Heart left ventricle (tissue), 16 donors: ENCODE results near the gene ZBTB33. TPM values are rescaled to one million over a fixed set of nuclear protein-coding genes. Genes with fewer than 3 reads are reported as not detected.

ENCODE experiments used
- ATAC-seq, 4 donors: fragments of 200-7000 bp; cut with Tn5 transposase; one replicate each; pipeline ENCODE4 v1.9.1; 2020 to 2022; ENCODE audit warnings: moderate library complexity in 4 of 4, mild to moderate bottlenecking in 3 of 4, moderate number of reproducible peaks in 1 of 4
- DNase-seq, 5 donors: peaks; one replicate each; pipeline ENCODE4 v3.0.0-alpha.2; 2020
- H3K27ac ChIP-seq, 12 donors: fragments of 200-600 bp; sonication (generic) in 4 of 12; one replicate each; pipeline versions ENCODE4 v1.5.0 to v1.8.0; 2016 to 2022; ENCODE audit warnings: mild to moderate bottlenecking in 2 of 12
- H3K27me3 ChIP-seq, 9 donors: fragments of 200-600 bp; sonication (generic) in 2 of 9; one replicate each; pipeline versions ENCODE4 v1.5.1 to v1.8.0; 2016 to 2022; ENCODE audit warnings: mild to moderate bottlenecking in 3 of 9
- H3K36me3 ChIP-seq, 9 donors: fragments of 200-600 bp; sonication (generic) in 2 of 9; one replicate each; pipeline versions ENCODE4 v1.5.0 to v1.8.0; 2018 to 2022; ENCODE audit warnings: mild to moderate bottlenecking in 2 of 9
- H3K4me1 ChIP-seq, 12 donors: fragments of 200-600 bp; sonication (generic) in 4 of 12; one replicate each; pipeline versions ENCODE4 v1.5.0 to v1.8.0; 2016 to 2022; ENCODE audit warnings: mild to moderate bottlenecking in 3 of 12
- H3K4me3 ChIP-seq, 12 donors: fragments of 200-600 bp; sonication (generic) in 4 of 12; one replicate each; pipeline versions ENCODE4 v1.5.0 to v1.8.0; 2017 to 2022; ENCODE audit warnings: mild to moderate bottlenecking in 9 of 12, moderate library complexity in 4 of 12
- H3K9me3 ChIP-seq, 12 donors: fragments of 200-600 bp; sonication (generic) in 4 of 12; one replicate each; pipeline versions ENCODE4 v1.5.0 to v1.8.0; 2016 to 2022; ENCODE audit warnings: mild to moderate bottlenecking in 1 of 12
- POLR2A ChIP-seq, 2 donors: fragments of 450-650 bp; IDR thresholded peaks; one replicate each; pipeline ENCODE4 v1.6.1; 2017; ENCODE audit warnings: antibody characterized with exemption in 2 of 2, mild to moderate bottlenecking in 2 of 2, moderate library complexity in 2 of 2
- WGBS, 4 donors: extraction: QIAGEN DNeasy Blood & Tissue Kit in 2 of 4; methylation state at CpG; one replicate each; pipeline versions ENCODE4 v1.1.5 to v1.1.7; 2013 to 2018; 5-methylcytosine and 5-hydroxymethylcytosine counted together
- intact Hi-C, 10 donors: fragments of 100-400 bp; cut with DNase I; formaldehyde crosslinking; loops; one replicate each; pipeline versions ENCODE4 v1.11.1 to v1.14.2; 2022
- polyA plus RNA-seq, 2 donors: library from polyadenylated mRNA; stranded (reverse); fragments of 200-250 nt; gene quantifications; one replicate each; pipeline ENCODE4 v1.2.3, GENCODE V29; 2013
- total RNA-seq, 9 donors: library from RNA; depleted of rRNA in 2 of 9; stranded (reverse); fragments of >200 nt in 2 of 9; fragmentation: NEBNext Ultra II Directional in 3 of 9; extraction: Animal tissue kit (Norgen Biotek cat#: 25700) in 3 of 9; gene quantifications; one replicate each; pipeline versions ENCODE4 v1.1.0 to v1.2.4, GENCODE V29; 2016 to 2023
- TF ChIP-seq, protein P1 (sequence below), 12 donors: fragments of 200-600 bp; sonication (generic) in 4 of 12; IDR thresholded peaks; one replicate each; pipeline versions ENCODE4 v1.5.0 to v1.8.0; 2018 to 2022; ENCODE audit warnings: antibody characterized with exemption in 12 of 12, mild to moderate bottlenecking in 5 of 12
- donor health status: ischemic (EF 13 %, LVEDD 7.1; RV severe dilation, severe dysfunction).
- donor health status: healthy with polysubstance abuse.
- donor health status: DM: no; HTN: yes; CAD: no.
- donor health status: DM: no; HTN: no; CAD: no.
- donor health status: ischemic (EF 25% LVEDD 6.9; RV normal size, moderate dysfunction).
- donor health status: ischemic (EF 25% LVEDD 5.7; RV mildly dilated, moderate dysfunction).
- donor health status: healthy.
- donor health status: DM: yes; HTN: yes; CAD: no.
- donor health status: ischemic (EF 35%, LVEDD 5.7; RV mildly dilated, moderate dysfunction).
- donor health status: nonischemic (EF 11% LVEDD 7.7; RV severe dilation, severe dysfunction).
- donor health status: DM: yes; HTN: yes; CAD: no.
- donor health status: PGD.
- donor health status: ischemic (EF 29% LVEDD 5.4; RV normal size, mild dysfunction).
- donor health status: nonischemic (EF 23%, LVEDD 6.1; RV moderate dilation, normal function).

ZBTB33 gene
- total and polyA plus RNA-seq, 11 donors = 1.6 to 8.9 (median 7.1) TPM

DNA sequence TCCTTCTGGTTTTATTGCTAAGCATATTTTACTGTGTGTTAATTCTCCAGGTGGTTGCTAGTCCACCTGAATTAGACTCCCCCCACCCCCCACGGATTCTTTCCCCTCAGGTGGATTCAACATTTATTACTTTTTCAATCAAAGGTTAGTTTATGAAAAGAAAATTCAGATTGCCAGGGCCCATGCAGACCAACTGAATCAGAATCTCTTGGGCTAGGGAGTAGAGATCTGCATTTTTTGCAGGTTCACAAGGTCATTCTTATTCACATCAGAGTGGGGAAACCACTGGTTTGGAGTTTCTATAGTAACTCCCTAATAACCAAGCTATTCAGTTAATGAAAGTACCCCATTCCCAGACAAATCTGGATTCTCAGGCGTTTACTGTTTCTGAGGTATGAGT lies 50.9 kb downstream of the ZBTB33 start:
- Histone ChIP-seq H3K27ac (no peak overlapping the region), H3K36me3 (no peaks in the 10 kb centered on the region), H3K4me3 (no peak overlapping the region), H3K4me1 (peaks cover 0 to 12% (median 0%) of the 10 kb centered on the region in 12 donors), H3K9me3 (no peaks in the 10 kb centered on the region), H3K27me3 (peaks cover 0 to 15% (median 0%) of the 10 kb centered on the region in 9 donors)
- DNase-seq (no peak), ATAC-seq (no peak)
- intact Hi-C loops = loop anchor here in 4 of 10 donors (5.0 to 10.0 kb wide), 3 partner anchors 47 to 57 kb away; partner anchors contain the start of gene ZBTB33 (in 3 of the 4)
- TF ChIP-seq, protein P1, sequence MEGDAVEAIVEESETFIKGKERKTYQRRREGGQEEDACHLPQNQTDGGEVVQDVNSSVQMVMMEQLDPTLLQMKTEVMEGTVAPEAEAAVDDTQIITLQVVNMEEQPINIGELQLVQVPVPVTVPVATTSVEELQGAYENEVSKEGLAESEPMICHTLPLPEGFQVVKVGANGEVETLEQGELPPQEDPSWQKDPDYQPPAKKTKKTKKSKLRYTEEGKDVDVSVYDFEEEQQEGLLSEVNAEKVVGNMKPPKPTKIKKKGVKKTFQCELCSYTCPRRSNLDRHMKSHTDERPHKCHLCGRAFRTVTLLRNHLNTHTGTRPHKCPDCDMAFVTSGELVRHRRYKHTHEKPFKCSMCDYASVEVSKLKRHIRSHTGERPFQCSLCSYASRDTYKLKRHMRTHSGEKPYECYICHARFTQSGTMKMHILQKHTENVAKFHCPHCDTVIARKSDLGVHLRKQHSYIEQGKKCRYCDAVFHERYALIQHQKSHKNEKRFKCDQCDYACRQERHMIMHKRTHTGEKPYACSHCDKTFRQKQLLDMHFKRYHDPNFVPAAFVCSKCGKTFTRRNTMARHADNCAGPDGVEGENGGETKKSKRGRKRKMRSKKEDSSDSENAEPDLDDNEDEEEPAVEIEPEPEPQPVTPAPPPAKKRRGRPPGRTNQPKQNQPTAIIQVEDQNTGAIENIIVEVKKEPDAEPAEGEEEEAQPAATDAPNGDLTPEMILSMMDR (IDR thresholded peaks at IDR 0.05) = no peak
- no peak for TF ChIP-seq POLR2A (IDR thresholded peaks at IDR 0.05)
- 49 to 64% (median 57%) methylated on average over 2 of the region's 2 CpGs for WGBS, 4 donors

DNA sequence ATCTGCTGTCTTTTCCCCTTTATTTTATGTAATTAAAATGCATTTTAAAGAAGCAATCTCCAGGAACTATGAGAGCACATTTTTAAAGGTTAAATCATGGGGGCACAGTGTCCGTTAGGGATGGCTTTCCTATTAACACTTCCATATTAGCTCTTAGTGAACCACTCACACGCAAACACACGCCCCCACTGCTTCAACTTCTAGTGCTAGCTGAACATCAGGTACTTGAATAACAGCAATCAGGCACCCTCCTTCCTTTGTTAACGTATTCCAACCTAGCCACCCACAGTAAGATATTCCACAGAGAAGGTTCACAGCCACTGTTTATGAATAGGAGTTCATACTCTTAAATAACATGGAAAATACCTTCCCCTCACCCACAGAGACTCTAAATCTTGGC lies 51.3 kb downstream of the ZBTB33 start:
- ATAC-seq (no peak), DNase-seq (no peak)
- intact Hi-C loops = loop anchor here in 4 of 10 donors (5.0 to 10.0 kb wide), 3 partner anchors 47 to 57 kb away; partner anchors contain the start of gene ZBTB33 (in 3 of the 4)
- 42 to 62% (median 49%) methylated on average over 4 of the region's 4 CpGs for whole genome bisulfite sequencing, 4 donors
- no peak overlapping the region for H3K27ac ChIP-seq
- no peaks in the 10 kb centered on the region for H3K36me3 ChIP-seq
- TF ChIP-seq, protein P1 (IDR thresholded peaks at IDR 0.05) = no peak
- H3K4me3 ChIP-seq = no peak overlapping the region
- peaks cover 0 to 19% (median 0%) of the 10 kb centered on the region in 9 donors for H3K27me3 ChIP-seq
- peaks cover 0 to 12% (median 0%) of the 10 kb centered on the region in 12 donors for H3K4me1 ChIP-seq
- H3K9me3 ChIP-seq = no peaks in the 10 kb centered on the region

DNA sequence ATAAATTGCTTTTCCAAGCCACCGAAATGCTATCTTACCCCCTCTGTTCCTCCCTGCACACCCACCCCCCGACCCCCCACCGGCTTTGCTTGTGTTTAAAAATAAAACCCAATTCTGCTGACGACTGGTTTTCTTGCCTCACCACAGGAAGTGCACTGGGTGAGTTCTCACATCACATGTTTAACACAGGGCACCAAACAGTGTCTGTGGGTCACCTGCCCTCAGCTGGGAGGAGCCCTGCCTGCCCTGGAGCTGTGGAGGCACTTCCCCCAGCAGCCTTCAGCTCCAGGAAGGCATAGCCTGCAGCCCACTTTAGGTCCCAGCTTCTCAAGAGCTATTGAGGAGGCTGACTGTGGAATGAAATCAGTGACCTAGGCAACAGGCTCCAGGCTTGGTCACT lies 51.8 kb downstream of the ZBTB33 start:
- DNase-seq (no peak), ATAC-seq (no peak)
- no peaks in the 10 kb centered on the region for H3K9me3 ChIP-seq
- no peak overlapping the region for H3K4me3 ChIP-seq
- H3K27me3 ChIP-seq = peaks cover 0 to 22% (median 0%) of the 10 kb centered on the region in 9 donors
- 4 to 20% (median 15%) methylated on average over 4 of the region's 4 CpGs for WGBS, 4 donors
- TF ChIP-seq POLR2A (IDR thresholded peaks at IDR 0.05) = no peak
- TF ChIP-seq, protein P1 (IDR thresholded peaks at IDR 0.05) = no peak
- H3K27ac ChIP-seq = no peak overlapping the region
- intact Hi-C loops = loop anchor here in 4 of 10 donors (5.0 to 10.0 kb wide), 3 partner anchors 48 to 58 kb away; partner anchors contain the start of gene ZBTB33 (in 3 of the 4)
- H3K4me1 ChIP-seq = peaks cover 0 to 12% (median 0%) of the 10 kb centered on the region in 12 donors
- H3K36me3 ChIP-seq = no peaks in the 10 kb centered on the region

DNA sequence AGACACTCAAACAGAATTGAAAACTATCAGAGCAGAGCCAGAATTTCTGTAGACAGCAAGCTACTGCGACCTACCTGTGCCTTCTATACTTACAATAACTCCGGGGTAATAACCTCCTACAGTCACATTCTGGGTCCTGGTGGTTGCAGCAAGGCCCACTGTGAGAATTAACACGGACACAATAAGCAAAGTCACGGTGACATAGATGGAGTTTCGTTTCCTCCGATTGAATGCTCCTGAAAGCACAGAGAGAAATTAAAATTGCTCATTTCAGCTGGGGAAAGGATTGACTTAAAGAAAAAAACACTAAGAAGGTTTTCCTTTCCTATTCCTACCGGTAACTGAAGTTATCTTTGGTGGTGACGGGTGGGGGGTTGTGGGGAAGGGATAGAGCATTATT lies 53.6 kb downstream of the ZBTB33 start:
- intact Hi-C loops = loop anchor here in 4 of 10 donors (5.0 to 10.0 kb wide), 3 partner anchors 49 to 59 kb away; partner anchors contain the start of gene ZBTB33 (in 3 of the 4)
- H3K27ac ChIP-seq = no peak overlapping the region
- 63 to 88% (median 77%) methylated on average over 8 of the region's 8 CpGs for WGBS, 4 donors
- no peak for ATAC-seq
- H3K4me3 ChIP-seq = no peak overlapping the region
- TF ChIP-seq, protein P1 (IDR thresholded peaks at IDR 0.05) = no peak
- no peak for TF ChIP-seq POLR2A (IDR thresholded peaks at IDR 0.05)
- peaks cover 0 to 40% (median 0%) of the 10 kb centered on the region in 9 donors for H3K27me3 ChIP-seq
- peaks cover 0 to 12% (median 0%) of the 10 kb centered on the region in 12 donors for H3K4me1 ChIP-seq
- no peaks in the 10 kb centered on the region for H3K36me3 ChIP-seq
- H3K9me3 ChIP-seq = no peaks in the 10 kb centered on the region
- DNase-seq = no peak
